HEK293 (cell line): ENCODE data around the gene SFXN4.

Source experiments
- SALL2 ChIP-seq: fragments of 450-650 bp; formaldehyde crosslinking; IDR thresholded peaks from 2 replicates; pipeline ENCODE4 v1.5.0; 2017; ENCODE audit warnings: missing biosample characterization, mild to moderate bottlenecking, missing genetic modification characterization, borderline replicate concordance
- SP2 ChIP-seq: fragments of 450-650 bp; formaldehyde crosslinking; IDR thresholded peaks from 2 replicates; pipeline ENCODE4 v1.5.1; 2016; ENCODE audit warnings: missing biosample characterization, missing genetic modification characterization
- ZNF350 ChIP-seq: fragments of 450-650 bp; formaldehyde crosslinking; IDR thresholded peaks from 2 replicates; pipeline ENCODE4 v1.5.0; 2017; ENCODE audit warnings: missing biosample characterization, mild to moderate bottlenecking, missing genetic modification characterization
- ZNF624 ChIP-seq: fragments of 450-650 bp; formaldehyde crosslinking; IDR thresholded peaks from 2 replicates; pipeline ENCODE4 v1.5.1; 2017; ENCODE audit warnings: missing biosample characterization, missing genetic modification characterization
- TF ChIP-seq, protein P1 (sequence below): fragments of 450-650 bp; formaldehyde crosslinking; IDR thresholded peaks from 2 replicates; pipeline ENCODE4 v1.5.1; 2016; ENCODE audit warnings: missing biosample characterization, missing genetic modification characterization
- TF ChIP-seq, protein P2 (sequence below): fragments of 450-650 bp; formaldehyde crosslinking; IDR thresholded peaks from 2 replicates; pipeline ENCODE4 v1.5.1; 2016; ENCODE audit warnings: missing biosample characterization, missing genetic modification characterization
- TF ChIP-seq, protein P3 (sequence below): fragments of 450-650 bp; formaldehyde crosslinking; IDR thresholded peaks from 2 replicates; pipeline ENCODE4 v1.5.0; 2017; ENCODE audit warnings: missing biosample characterization, missing genetic modification characterization, borderline replicate concordance
- TF ChIP-seq, protein P4 (sequence below): sonication (generic); formaldehyde crosslinking; IDR thresholded peaks from 2 replicates; pipeline ENCODE4 v1.8.1; 2022; ENCODE audit warnings: mild to moderate bottlenecking, moderate library complexity, missing genetic modification reagents
- TF ChIP-seq, protein P5 (sequence below): fragments of 450-650 bp; formaldehyde crosslinking; IDR thresholded peaks from 2 replicates; pipeline ENCODE4 v1.5.1; 2017; ENCODE audit warnings: missing biosample characterization, missing genetic modification characterization
- TF ChIP-seq, protein P6 (sequence below): fragments of 450-650 bp; formaldehyde crosslinking; IDR thresholded peaks from 2 replicates; pipeline ENCODE4 v1.5.1; 2016; ENCODE audit warnings: missing biosample characterization, missing genetic modification characterization, low read depth
- TF ChIP-seq, protein P7 (sequence below): fragments of 450-650 bp; formaldehyde crosslinking; IDR thresholded peaks from 2 replicates; pipeline ENCODE4 v1.5.1; 2016; ENCODE audit warnings: missing biosample characterization, missing genetic modification characterization

DNA sequence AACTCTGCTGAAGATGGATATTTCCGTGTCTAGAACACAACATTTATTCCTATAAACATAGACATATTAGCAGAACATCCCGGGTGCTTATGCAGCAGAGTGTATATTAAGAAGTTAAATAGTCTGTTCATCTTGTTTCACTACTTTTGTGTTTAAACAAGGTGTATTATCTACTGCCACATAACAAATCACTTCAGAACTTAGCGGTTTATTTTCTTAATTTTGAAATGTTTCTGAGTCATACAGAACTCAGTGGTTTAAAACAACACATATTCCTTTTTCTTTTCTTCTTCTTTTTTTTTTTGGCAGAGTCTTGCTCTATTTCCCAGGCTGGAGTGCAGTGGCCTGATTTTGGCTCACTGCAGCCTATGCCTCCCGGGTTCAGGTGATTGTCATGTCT, 35.8 kb downstream of the SFXN4 start:
- TF ChIP-seq, protein P1, sequence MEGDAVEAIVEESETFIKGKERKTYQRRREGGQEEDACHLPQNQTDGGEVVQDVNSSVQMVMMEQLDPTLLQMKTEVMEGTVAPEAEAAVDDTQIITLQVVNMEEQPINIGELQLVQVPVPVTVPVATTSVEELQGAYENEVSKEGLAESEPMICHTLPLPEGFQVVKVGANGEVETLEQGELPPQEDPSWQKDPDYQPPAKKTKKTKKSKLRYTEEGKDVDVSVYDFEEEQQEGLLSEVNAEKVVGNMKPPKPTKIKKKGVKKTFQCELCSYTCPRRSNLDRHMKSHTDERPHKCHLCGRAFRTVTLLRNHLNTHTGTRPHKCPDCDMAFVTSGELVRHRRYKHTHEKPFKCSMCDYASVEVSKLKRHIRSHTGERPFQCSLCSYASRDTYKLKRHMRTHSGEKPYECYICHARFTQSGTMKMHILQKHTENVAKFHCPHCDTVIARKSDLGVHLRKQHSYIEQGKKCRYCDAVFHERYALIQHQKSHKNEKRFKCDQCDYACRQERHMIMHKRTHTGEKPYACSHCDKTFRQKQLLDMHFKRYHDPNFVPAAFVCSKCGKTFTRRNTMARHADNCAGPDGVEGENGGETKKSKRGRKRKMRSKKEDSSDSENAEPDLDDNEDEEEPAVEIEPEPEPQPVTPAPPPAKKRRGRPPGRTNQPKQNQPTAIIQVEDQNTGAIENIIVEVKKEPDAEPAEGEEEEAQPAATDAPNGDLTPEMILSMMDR (tag by site-specific recombination) = no peak
- TF ChIP-seq, protein P2, sequence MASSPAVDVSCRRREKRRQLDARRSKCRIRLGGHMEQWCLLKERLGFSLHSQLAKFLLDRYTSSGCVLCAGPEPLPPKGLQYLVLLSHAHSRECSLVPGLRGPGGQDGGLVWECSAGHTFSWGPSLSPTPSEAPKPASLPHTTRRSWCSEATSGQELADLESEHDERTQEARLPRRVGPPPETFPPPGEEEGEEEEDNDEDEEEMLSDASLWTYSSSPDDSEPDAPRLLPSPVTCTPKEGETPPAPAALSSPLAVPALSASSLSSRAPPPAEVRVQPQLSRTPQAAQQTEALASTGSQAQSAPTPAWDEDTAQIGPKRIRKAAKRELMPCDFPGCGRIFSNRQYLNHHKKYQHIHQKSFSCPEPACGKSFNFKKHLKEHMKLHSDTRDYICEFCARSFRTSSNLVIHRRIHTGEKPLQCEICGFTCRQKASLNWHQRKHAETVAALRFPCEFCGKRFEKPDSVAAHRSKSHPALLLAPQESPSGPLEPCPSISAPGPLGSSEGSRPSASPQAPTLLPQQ (tag by site-specific recombination) = no peak
- TF ChIP-seq SP2 (tag by site-specific recombination) (no peak), SALL2 (tag by site-specific recombination) (no peak), ZNF624 (no peak), ZNF350 (no peak)
- TF ChIP-seq, protein P3, sequence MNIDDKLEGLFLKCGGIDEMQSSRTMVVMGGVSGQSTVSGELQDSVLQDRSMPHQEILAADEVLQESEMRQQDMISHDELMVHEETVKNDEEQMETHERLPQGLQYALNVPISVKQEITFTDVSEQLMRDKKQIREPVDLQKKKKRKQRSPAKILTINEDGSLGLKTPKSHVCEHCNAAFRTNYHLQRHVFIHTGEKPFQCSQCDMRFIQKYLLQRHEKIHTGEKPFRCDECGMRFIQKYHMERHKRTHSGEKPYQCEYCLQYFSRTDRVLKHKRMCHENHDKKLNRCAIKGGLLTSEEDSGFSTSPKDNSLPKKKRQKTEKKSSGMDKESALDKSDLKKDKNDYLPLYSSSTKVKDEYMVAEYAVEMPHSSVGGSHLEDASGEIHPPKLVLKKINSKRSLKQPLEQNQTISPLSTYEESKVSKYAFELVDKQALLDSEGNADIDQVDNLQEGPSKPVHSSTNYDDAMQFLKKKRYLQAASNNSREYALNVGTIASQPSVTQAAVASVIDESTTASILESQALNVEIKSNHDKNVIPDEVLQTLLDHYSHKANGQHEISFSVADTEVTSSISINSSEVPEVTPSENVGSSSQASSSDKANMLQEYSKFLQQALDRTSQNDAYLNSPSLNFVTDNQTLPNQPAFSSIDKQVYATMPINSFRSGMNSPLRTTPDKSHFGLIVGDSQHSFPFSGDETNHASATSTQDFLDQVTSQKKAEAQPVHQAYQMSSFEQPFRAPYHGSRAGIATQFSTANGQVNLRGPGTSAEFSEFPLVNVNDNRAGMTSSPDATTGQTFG (tag by site-specific recombination) = no peak
- TF ChIP-seq, protein P4, sequence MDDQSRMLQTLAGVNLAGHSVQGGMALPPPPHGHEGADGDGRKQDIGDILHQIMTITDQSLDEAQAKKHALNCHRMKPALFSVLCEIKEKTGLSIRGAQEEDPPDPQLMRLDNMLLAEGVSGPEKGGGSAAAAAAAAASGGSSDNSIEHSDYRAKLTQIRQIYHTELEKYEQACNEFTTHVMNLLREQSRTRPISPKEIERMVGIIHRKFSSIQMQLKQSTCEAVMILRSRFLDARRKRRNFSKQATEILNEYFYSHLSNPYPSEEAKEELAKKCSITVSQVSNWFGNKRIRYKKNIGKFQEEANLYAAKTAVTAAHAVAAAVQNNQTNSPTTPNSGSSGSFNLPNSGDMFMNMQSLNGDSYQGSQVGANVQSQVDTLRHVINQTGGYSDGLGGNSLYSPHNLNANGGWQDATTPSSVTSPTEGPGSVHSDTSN = no peak
- TF ChIP-seq, protein P5, sequence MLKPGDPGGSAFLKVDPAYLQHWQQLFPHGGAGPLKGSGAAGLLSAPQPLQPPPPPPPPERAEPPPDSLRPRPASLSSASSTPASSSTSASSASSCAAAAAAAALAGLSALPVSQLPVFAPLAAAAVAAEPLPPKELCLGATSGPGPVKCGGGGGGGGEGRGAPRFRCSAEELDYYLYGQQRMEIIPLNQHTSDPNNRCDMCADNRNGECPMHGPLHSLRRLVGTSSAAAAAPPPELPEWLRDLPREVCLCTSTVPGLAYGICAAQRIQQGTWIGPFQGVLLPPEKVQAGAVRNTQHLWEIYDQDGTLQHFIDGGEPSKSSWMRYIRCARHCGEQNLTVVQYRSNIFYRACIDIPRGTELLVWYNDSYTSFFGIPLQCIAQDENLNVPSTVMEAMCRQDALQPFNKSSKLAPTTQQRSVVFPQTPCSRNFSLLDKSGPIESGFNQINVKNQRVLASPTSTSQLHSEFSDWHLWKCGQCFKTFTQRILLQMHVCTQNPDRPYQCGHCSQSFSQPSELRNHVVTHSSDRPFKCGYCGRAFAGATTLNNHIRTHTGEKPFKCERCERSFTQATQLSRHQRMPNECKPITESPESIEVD (tag by site-specific recombination) = no peak
- TF ChIP-seq, protein P6, sequence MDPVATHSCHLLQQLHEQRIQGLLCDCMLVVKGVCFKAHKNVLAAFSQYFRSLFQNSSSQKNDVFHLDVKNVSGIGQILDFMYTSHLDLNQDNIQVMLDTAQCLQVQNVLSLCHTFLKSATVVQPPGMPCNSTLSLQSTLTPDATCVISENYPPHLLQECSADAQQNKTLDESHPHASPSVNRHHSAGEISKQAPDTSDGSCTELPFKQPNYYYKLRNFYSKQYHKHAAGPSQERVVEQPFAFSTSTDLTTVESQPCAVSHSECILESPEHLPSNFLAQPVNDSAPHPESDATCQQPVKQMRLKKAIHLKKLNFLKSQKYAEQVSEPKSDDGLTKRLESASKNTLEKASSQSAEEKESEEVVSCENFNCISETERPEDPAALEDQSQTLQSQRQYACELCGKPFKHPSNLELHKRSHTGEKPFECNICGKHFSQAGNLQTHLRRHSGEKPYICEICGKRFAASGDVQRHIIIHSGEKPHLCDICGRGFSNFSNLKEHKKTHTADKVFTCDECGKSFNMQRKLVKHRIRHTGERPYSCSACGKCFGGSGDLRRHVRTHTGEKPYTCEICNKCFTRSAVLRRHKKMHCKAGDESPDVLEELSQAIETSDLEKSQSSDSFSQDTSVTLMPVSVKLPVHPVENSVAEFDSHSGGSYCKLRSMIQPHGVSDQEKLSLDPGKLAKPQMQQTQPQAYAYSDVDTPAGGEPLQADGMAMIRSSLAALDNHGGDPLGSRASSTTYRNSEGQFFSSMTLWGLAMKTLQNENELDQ (tag by site-specific recombination) = no peak
- TF ChIP-seq, protein P7, sequence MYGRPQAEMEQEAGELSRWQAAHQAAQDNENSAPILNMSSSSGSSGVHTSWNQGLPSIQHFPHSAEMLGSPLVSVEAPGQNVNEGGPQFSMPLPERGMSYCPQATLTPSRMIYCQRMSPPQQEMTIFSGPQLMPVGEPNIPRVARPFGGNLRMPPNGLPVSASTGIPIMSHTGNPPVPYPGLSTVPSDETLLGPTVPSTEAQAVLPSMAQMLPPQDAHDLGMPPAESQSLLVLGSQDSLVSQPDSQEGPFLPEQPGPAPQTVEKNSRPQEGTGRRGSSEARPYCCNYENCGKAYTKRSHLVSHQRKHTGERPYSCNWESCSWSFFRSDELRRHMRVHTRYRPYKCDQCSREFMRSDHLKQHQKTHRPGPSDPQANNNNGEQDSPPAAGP (tag by site-specific recombination) = no peak
